D721Med (cell line): ENCODE measurements around the gene DAND5.

Experiments
- DNase-seq: peaks from one replicate; pipeline ENCODE4 v3.0.0; 2011; ENCODE audit warnings: low spot score; ENCODE audit not compliant: insufficient read length
- FAIRE-seq: peaks from 2 replicates; lab custom pipeline; 2011; peaks lifted over from hg19 to GRCh38; lab: Jason Lieb, UNC
- CTCF ChIP-seq: IDR thresholded peaks from 2 replicates; pipeline ENCODE4 v1.5.1; 2012; ENCODE audit warnings: mild to moderate bottlenecking, control low read depth; ENCODE audit not compliant: insufficient read depth; ENCODE audit errors: missing control alignments

The DAND5 gene

GRCh38 chr19:13022859-13023636 is 53.7 kb downstream of the DAND5 start:
- TF ChIP-seq CTCF, result no peak
- no peak for FAIRE-seq
- no peak for DNase-seq

GRCh38 chr19:13023656-13024055 is 54.3 kb downstream of the DAND5 start:
- DNase-seq, result no peak
- no peak for FAIRE-seq
- no peak for TF ChIP-seq CTCF
